ENCODE measurements around the gene ANKRD28.

- no peak for TF ChIP-seq CTCF (IDR thresholded peaks at IDR 0.05; ENCODE audit: low read length)
- TF ChIP-seq EZH2 (optimal IDR thresholded peaks at IDR 0.05; ENCODE audit: low read depth, low read length) = no peak
- no peak for TF ChIP-seq EZH2phosphoT487 (IDR thresholded peaks at IDR 0.05; ENCODE audit: low read length)
These were observed 31.4 kb downstream of the ANKRD28 start for GRCh38 chr3:15766406-15766805.
